HG02642 (cell line): ENCODE measurements around the gene YWHAE.
"Not testable (repeated sequence)": the region's sequence is repeated elsewhere in the genome, so short reads cannot be mapped to it uniquely, and the experiment has no call there.

ENCODE experiments used
- ATAC-seq: cut with Tn5 transposase; IDR thresholded peaks from one replicate; pipeline ENCODE4 v1.9.1; 2021; ENCODE audit warnings: mild to moderate bottlenecking; ENCODE audit not compliant: unreplicated experiment, poor library complexity

Gene YWHAE

GRCh38 chr17:1340371-1340770 lies 59.7 kb downstream of the YWHAE start:
- no peak for ATAC-seq

GRCh38 chr17:1331708-1332107 lies 68.3 kb downstream of the YWHAE start:
- no peak for ATAC-seq

- no peak for ATAC-seq
These were observed 70.2 kb downstream of the YWHAE start for GRCh38 chr17:1329745-1330343.

- no peak for ATAC-seq
These were observed 71.6 kb downstream of the YWHAE start for GRCh38 chr17:1328437-1328836.

- ATAC-seq = no peak
These were observed 74.3 kb downstream of the YWHAE start for GRCh38 chr17:1325766-1326165.

- ATAC-seq = no peak
These were observed 75.7 kb downstream of the YWHAE start for GRCh38 chr17:1324201-1324771.

GRCh38 chr17:1323336-1323735 lies 76.7 kb downstream of the YWHAE start:
- ATAC-seq = no peak

GRCh38 chr17:1322480-1322879 lies 77.5 kb downstream of the YWHAE start:
- ATAC-seq = no peak

- ATAC-seq = no peak
These were observed 78.0 kb downstream of the YWHAE start for GRCh38 chr17:1322014-1322428.

- ATAC-seq = no peak
These were observed 84.1 kb downstream of the YWHAE start for GRCh38 chr17:1315891-1316403.

- ATAC-seq = no peak
These were observed 84.6 kb downstream of the YWHAE start for GRCh38 chr17:1315409-1315808.

GRCh38 chr17:1313270-1314005 lies 86.6 kb downstream of the YWHAE start:
- no peak for ATAC-seq

GRCh38 chr17:1312261-1312870 lies 87.7 kb downstream of the YWHAE start:
- ATAC-seq = no peak

GRCh38 chr17:1307829-1308228 lies 92.2 kb downstream of the YWHAE start:
- ATAC-seq = not testable (repeated sequence)

- no peak for ATAC-seq
These were observed 95.0 kb downstream of the YWHAE start for GRCh38 chr17:1304962-1305563.

GRCh38 chr17:1304522-1304921 lies 95.5 kb downstream of the YWHAE start:
- ATAC-seq = no peak

- ATAC-seq = no peak
These were observed 97.3 kb downstream of the YWHAE start for GRCh38 chr17:1302761-1303160.

GRCh38 chr17:1301546-1301945 lies 98.5 kb downstream of the YWHAE start:
- no peak for ATAC-seq

- ATAC-seq = no peak
These were observed 99.6 kb downstream of the YWHAE start for GRCh38 chr17:1300371-1300905.

- no peak for ATAC-seq
These were observed 100.3 kb downstream of the YWHAE start for GRCh38 chr17:1299552-1300370.
